Activated naive CD4-positive, alpha-beta T cell treated with anti-CD3 and anti-CD28 coated beads, Interleukin-2, amount 50 U/mL, for 72 hours (primary cell): Measurements from ENCODE around the gene PICK1. TPM values are rescaled to one million over a fixed set of nuclear protein-coding genes. Genes with fewer than 3 reads are reported as not detected.
"Not testable (repeated sequence)": the region's sequence is repeated elsewhere in the genome, so short reads cannot be mapped to it uniquely, and the experiment has no call there.

ENCODE experiments used
- ATAC-seq, 2 donors: fragments of 150-1000 bp; cut with Tn5 transposase; 2 replicates each; pipeline ENCODE4 v1.10.0; 2021; ENCODE audit warnings: mild to moderate bottlenecking in 2 of 2, moderate library complexity in 2 of 2
- DNase-seq, 2 donors: peaks; one replicate each; pipeline ENCODE4 v3.0.0; 2021 to 2022; ENCODE audit warnings: low spot score in 2 of 2
- H3K27ac Mint-ChIP-seq, 2 donors: one replicate each; pipeline ENCODE4 v1.8.0; 2022; ENCODE audit warnings: mild to moderate bottlenecking in 2 of 2, mixed read lengths in 2 of 2
- H3K36me3 Mint-ChIP-seq, 2 donors: one replicate each; pipeline ENCODE4 v1.8.0; 2022; ENCODE audit warnings: mixed read lengths in 2 of 2
- H3K9me3 Mint-ChIP-seq, 2 donors: one replicate each; pipeline ENCODE4 v1.8.0; 2022; ENCODE audit warnings: mixed read lengths in 2 of 2
- total RNA-seq, 2 donors: library from RNA; stranded (reverse); gene quantifications; one replicate each; pipeline ENCODE4 v1.2.3, GENCODE V29; 2022

Gene PICK1
- total RNA-seq, 2 donors from 2014 or later, result 25.1 to 26.7 TPM

DNA sequence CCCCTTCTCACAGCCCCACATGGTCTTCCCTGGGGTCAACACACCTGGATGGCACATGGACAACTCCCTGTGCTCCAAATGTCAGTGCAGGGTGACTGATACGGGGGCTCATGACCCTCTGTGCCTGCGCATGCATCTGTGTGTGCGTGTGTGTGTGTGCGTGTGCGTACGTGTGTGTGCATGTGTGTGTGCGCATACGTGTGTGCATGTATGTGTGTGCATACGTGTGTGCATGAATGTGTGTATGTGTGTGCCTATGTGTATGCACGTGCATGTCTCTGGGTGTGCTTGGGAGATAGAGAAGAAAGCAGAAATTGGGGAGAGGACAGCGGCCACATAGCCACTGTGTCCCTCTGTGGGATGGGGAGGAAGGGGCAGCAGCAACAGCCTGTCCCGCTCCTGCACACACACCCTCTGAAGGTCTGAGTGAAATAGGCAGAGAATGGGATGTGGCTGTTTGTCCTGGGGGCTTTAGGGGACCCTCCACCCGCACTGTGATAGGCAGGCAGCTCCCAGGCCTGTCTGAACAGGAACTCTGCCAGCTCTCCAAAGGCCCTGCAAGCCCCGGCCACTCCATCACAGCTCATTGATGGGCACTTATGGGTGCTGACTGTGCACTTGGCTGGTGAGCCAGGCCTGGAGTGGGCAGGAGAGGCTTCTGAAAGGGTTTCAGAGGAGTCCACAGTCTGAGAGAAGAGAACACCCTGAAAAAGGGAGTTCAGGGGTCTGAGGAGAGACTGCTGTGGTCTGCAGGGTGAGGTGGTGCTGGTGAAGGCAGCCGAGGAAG is 28.7 kb upstream of the PICK1 start:
- H3K27ac Mint-ChIP-seq, result no peak overlapping the region
- no peaks in the 10 kb centered on the region for H3K9me3 Mint-ChIP-seq
- no peak for DNase-seq
- H3K36me3 Mint-ChIP-seq, result no peaks in the 10 kb centered on the region
- no peak for ATAC-seq

DNA sequence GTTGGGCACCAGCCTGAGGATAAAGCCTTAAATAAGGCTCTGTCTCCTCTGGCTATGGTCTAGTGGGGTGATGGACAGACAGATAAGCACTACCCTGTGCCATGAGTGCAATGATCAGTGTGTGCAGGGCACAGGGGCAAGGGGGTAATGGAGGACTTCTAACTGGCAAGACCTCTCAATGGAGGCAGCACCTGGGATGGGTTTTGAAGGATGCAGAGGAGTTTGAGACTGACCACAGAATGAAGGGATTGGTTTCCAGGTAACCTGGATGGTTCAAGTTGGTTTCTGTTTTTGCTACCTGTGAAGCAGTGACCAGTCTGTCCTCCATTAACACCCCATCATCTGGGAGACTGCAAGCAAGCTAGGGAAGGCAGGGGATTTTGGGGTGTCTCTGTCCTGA is 27.8 kb upstream of the PICK1 start:
- Mint-ChIP-seq H3K27ac (no peak overlapping the region), H3K36me3 (no peaks in the 10 kb centered on the region), H3K9me3 (no peaks in the 10 kb centered on the region)
- ATAC-seq (no peak), DNase-seq (no peak)

DNA sequence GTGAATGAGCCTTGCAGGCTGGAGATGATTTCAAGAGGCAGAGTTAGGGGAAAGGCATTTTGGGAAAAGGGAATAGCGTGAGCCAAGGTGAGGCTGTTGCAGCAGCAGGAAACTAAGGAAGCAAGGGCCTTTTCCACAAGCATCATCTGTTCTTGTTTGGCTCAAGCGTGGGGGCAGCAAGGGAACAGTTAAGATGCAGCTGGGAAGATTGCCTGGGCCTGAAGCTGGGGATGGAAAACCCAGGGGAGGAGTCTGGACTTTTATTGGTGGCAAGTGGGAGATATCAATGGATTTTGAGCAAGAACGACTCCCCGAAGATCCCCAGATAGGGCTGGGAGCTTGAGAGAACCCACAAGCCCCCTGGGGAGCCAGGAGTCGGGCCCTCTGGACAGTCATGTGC is 27.3 kb upstream of the PICK1 start:
- no peak for ATAC-seq
- DNase-seq, result no peak
- H3K9me3 Mint-ChIP-seq, result no peaks in the 10 kb centered on the region
- H3K27ac Mint-ChIP-seq, result no peak overlapping the region
- H3K36me3 Mint-ChIP-seq, result no peaks in the 10 kb centered on the region

- H3K27ac Mint-ChIP-seq, result no peak overlapping the region
- H3K9me3 Mint-ChIP-seq, result no peaks in the 10 kb centered on the region
- DNase-seq (no peak), ATAC-seq (no peak)
- no peaks in the 10 kb centered on the region for H3K36me3 Mint-ChIP-seq
These were observed 26.7 kb upstream of the PICK1 start for GRCh38 chr22:38030311-38031133.

GRCh38 chr22:38031491-38031890 is 25.7 kb upstream of the PICK1 start:
- Mint-ChIP-seq H3K27ac (peak overlapping the region in 1 of 2 donors; percentile 41), H3K36me3 (no peaks in the 10 kb centered on the region), H3K9me3 (no peaks in the 10 kb centered on the region)
- ATAC-seq (no peak), DNase-seq (no peak)

- no peak for ATAC-seq
- peak overlapping the region; percentile 32 to 49 for H3K27ac Mint-ChIP-seq
- no peak for DNase-seq
- no peaks in the 10 kb centered on the region for H3K36me3 Mint-ChIP-seq
- no peaks in the 10 kb centered on the region for H3K9me3 Mint-ChIP-seq
These were observed 24.3 kb upstream of the PICK1 start for GRCh38 chr22:38032681-38033521.

GRCh38 chr22:38033522-38034277 is 23.5 kb upstream of the PICK1 start:
- no peak for DNase-seq
- no peak for ATAC-seq
- no peak overlapping the region for H3K27ac Mint-ChIP-seq
- no peaks in the 10 kb centered on the region for H3K9me3 Mint-ChIP-seq
- H3K36me3 Mint-ChIP-seq, result no peaks in the 10 kb centered on the region

- ATAC-seq (no peak), DNase-seq (no peak)
- no peak overlapping the region for H3K27ac Mint-ChIP-seq
- no peaks in the 10 kb centered on the region for H3K9me3 Mint-ChIP-seq
- no peaks in the 10 kb centered on the region for H3K36me3 Mint-ChIP-seq
These were observed 22.8 kb upstream of the PICK1 start for GRCh38 chr22:38034278-38034882.

GRCh38 chr22:38034884-38035529 is 22.2 kb upstream of the PICK1 start:
- ATAC-seq, result no peak
- H3K27ac Mint-ChIP-seq, result peak overlapping the region in 1 of 2 donors; percentile 34
- no peaks in the 10 kb centered on the region for H3K36me3 Mint-ChIP-seq
- H3K9me3 Mint-ChIP-seq, result no peaks in the 10 kb centered on the region
- no peak for DNase-seq

GRCh38 chr22:38035530-38035885 is 21.7 kb upstream of the PICK1 start:
- Mint-ChIP-seq H3K36me3 (no peaks in the 10 kb centered on the region), H3K27ac (no peak overlapping the region), H3K9me3 (no peaks in the 10 kb centered on the region)
- no peak for ATAC-seq
- no peak for DNase-seq

- H3K36me3 Mint-ChIP-seq, result no peaks in the 10 kb centered on the region
- no peaks in the 10 kb centered on the region for H3K9me3 Mint-ChIP-seq
- no peak for ATAC-seq
- no peak for DNase-seq
- peak overlapping the region in 1 of 2 donors; percentile 0 for H3K27ac Mint-ChIP-seq
These were observed 20.7 kb upstream of the PICK1 start for GRCh38 chr22:38036392-38037062.

DNA sequence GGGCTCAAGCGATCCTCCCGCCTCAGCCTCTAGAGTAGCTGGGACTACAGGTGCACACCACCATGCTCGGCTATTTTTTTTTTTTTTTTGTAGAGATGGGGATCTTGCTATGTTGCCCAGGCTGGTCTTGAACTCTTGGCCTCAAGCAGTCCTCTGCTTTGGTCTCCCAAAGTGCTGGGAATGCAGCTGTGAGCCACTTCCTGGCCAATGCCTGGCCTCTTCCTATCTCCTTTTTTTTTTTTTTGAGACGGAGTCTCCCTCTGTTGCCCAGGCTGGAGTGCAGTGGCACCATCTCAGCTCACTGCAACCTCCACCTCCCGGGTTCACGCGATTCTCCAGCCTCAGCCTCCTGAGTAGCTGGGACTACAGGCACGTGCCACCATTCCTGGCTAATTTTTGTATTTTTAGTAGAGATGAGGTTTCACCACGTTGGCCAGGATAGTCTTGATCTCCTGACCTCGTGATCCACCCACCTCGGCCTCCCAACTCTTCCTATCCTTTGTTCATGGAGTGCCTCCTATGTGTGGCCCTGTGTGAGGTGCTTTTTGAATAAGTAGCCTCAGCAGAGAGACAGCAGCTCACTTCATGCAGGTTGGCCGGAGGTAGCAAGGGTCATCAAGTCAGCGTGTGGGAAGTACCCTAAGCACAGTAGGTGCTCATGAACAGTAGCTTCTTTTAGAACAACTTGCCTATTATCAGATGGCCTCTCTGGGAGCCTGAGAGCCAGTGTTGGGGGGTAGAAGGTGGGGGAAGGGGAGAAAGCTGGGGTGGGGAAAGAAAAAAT is 19.6 kb upstream of the PICK1 start:
- not testable (repeated sequence) for H3K36me3 Mint-ChIP-seq, ATAC-seq, H3K9me3 Mint-ChIP-seq, DNase-seq
- H3K27ac Mint-ChIP-seq, result peak overlapping the region in 1 of 2 donors; percentile 48

- DNase-seq (no peak), ATAC-seq (no peak)
- Mint-ChIP-seq H3K27ac (peak overlapping the region in 1 of 2 donors; percentile 46), H3K36me3 (no peaks in the 10 kb centered on the region), H3K9me3 (no peaks in the 10 kb centered on the region)
These were observed 18.8 kb upstream of the PICK1 start for GRCh38 chr22:38038426-38038825.
